Measurements from ENCODE around the gene SAFB2.
"Not testable (repeated sequence)": the region's sequence is repeated elsewhere in the genome, so short reads cannot be mapped to it uniquely, and the experiment has no call there.

The SAFB2 gene

GRCh38 chr19:5632657-5633056, 10.1 kb upstream of the SAFB2 start:
- DNase-seq (ENCODE audit: low spot score), result no peak

- no peak for DNase-seq (ENCODE audit: low spot score)
Measured at GRCh38 chr19:5632241-5632612, 9.7 kb upstream of the SAFB2 start.

- DNase-seq (ENCODE audit: low spot score), result no peak
Measured at GRCh38 chr19:5631567-5632240, 9.1 kb upstream of the SAFB2 start.

DNA sequence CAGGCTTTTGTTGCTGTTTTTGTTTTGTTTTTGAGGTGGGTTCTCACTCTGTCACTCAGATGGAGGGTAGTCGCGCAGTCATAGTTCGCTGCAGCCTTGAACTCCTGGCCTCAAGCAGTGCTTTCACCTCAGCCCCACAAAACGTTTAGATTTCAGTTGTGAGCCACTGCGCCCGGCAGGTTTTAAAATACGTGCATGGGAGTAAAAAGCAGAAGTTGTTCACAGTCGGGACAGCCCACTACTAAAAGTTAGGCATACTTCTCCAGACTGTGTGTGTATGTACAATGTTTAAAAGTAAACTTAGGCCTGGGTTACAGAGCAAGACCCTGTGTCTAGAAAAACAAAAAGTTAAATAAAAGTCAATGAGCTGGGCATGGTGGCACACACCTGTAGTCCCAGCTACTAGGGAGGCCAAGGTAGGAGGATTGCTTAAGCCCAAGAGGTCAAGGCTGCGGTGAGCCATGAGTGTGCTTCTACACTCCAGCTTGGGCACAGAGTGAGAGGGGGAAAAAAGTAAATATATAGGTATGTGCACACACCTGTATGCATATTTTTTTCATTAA, 6.4 kb upstream of the SAFB2 start:
- no peak for DNase-seq (ENCODE audit: low spot score)

DNA sequence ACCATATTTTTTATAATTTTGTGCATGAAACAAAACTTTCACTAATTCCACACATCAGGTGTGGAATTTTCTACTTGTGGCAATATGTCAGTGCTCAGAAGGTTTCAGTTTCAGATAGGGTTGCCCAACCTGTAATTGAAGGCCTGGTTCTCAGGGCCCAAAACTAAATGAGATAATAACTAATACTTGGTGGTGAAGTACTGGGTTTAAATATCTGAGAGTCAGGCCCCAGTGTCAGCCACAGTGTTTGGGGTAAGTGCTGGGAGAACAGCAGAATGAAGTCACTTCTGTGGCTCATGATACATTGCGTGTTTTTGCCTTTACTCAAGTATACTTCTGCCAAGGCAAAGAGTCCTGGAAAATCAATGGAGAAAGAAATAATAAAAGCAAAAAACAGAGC, 5.9 kb upstream of the SAFB2 start:
- DNase-seq (ENCODE audit: low spot score), result no peak

DNA sequence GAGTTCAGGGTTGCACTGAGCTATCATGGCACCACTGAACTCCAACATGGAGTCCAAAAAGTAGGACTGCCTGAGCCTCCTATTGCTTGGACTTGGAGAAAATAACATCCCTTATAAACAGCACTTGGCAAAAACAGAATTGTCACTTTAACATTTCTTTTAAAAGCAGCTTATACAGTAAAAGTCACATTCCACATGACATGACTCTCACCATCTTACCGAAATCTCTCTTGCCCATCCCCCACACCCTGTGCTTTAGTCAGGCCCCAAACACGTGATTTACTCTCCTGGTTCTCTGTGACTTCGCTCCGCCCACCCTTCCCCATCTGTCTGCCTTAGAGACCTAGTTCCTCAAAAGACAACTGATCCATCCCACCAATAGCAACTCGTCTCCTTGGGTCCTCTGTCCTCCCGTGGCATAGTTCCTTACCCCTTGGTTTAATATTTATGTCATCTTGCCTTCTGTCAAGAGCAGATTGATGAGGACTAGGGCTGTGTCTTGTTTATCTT, 4.9 kb upstream of the SAFB2 start:
- DNase-seq (ENCODE audit: low spot score), result peak; percentile 14

DNA sequence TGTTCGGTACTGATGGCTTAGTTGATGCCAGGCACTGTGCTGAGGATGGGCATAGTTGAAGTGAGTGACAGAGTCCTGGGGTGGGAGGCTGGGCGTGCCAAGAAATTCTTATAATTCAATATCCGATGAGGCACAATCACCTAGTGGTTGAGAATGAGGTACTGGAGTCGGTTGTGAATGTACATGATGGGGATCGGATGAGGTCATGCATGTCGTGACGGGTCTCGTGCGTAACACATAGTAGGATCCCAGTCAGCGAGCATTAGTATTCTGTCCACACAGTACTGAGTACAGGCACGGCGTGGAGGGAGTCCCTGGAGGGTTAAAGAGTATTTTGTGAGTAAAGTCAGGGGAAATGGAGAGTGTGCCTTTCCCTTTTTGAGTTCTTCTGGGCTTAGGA, 3.1 kb upstream of the SAFB2 start:
- DNase-seq (ENCODE audit: low spot score), result no peak

DNA sequence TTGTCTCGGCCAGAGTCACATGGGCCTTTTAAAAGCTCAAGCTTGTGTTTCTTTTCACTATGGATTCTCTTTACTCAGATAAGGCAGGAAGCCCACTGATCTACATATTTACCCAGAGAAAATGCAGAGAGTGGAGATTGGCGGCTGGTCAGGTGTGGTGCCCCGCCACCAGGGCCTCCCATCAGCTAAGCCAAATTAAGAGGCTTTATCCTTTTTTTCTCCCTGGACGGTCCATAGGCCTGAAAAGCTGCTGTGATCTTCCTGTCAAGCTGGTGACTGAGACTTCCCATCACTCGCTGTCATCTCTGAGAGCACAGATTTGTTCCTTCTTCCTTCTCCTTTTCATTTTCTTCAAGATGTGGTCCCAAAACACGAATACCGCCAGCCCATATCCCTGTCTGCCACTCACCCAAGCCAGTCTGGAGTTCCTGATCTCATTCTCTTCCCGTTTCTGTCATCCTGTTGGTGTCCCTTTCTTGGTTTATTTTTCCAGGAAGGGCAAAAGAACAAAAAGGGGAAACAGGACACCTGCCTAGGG, 2.2 kb upstream of the SAFB2 start:
- no peak for DNase-seq (ENCODE audit: low spot score)

DNA sequence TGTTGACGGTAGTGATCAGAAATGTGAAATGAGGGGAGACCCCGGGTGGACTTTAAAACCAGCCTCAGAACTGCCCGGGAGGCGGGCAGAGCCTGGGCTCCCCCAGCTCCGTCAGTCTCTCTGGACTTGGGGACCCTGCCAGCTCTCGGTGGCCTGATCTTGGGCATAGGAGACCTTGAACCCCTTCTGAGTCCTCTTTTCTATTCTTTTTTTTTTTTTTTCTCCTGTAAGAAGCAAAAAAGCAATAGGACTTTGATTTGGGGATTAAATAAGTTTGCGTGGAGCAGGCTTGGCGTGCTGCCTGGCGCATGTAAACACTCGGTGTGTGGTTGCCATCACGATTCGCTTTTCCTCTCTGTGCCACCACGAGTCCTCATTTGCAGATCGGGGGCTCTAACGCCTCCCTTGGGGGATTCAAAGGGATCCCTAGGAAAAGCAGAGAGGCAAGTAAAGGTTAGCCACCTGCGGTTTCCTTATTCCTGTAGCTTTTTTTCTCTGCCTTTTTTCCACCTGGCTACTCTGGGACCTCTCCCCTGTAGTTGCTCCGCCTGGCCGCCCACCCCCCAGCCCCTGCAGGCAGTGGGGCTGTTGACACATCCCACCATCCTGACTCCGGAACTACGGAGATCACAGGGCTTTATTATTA, 1.6 kb upstream of the SAFB2 start:
- no peak for DNase-seq (ENCODE audit: low spot score)

- no peak for DNase-seq (ENCODE audit: low spot score)
Measured at GRCh38 chr19:5623397-5624017, 931 bp upstream of the SAFB2 start.

DNA sequence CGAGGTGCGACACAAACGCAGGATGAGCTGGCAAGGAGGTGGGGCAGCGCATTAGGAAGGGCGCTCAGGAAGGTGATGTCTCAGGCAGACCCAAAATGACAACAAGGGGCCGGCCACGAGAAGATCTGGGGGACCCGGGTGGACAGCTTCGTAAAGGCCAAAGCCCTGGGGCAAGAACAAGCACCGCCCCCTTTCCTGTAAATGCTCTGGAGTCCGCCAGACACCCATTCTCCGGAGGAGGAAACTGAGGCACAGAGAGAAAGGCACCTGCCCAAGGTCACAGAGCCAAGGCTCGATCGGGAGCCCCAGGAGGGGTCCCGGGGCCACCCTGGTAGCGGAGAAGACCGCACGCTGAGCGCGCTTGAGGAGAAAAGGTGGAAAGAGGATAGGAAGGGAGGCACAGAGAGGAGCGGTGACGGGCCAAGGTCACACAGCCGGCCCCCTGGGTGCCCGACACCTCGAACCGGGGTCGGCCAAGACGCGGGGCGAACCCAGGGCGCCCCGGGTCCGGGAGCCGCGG, 571 bp downstream of the SAFB2 start:
- no peak for DNase-seq (ENCODE audit: low spot score)

GRCh38 chr19:5621311-5621944, 1.1 kb downstream of the SAFB2 start:
- no peak for DNase-seq (ENCODE audit: low spot score)

DNA sequence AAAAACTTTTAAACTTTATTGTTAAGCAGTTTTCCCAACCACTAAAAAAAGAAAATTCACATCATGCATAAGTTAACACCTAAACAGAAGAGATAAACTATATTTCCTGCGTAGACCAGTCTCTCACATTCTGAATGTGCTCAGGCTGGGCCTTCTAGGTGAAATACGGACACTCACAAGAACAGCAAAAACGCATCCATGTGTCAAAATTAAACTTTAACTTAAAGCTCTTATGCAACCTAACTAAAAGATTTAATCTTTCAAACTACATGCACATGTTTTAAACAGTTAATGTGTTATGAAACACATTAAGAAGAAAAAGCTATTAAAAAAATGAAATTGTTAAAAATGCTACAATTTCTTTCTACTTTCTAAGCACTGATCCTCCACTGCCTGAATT, 2.6 kb downstream of the SAFB2 start:
- DNase-seq (ENCODE audit: low spot score), result no peak

- DNase-seq (ENCODE audit: low spot score), result no peak
Measured at GRCh38 chr19:5618591-5618990, 4.0 kb downstream of the SAFB2 start.

DNA sequence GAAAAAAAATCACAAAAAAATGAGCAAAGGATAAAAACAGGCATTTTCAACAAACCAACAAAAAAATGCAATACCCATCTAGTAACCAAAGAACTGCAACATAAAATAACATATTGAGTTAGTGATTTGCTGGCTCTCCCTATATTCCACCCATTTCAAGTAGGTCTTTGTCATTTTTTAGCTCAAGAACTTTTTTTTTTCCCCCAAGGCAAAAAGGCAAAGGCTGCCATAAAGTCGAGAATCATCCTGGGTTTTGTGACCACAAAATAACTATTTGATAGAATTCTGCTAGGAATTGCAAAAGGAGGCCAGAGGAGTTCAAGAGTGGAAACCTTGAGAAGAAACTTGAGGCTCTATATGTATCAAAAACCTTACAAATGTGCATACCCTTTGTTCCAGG, 5.5 kb downstream of the SAFB2 start:
- no peak for DNase-seq (ENCODE audit: low spot score)

- DNase-seq (ENCODE audit: low spot score), result no peak
Measured at GRCh38 chr19:5615756-5616327, 6.7 kb downstream of the SAFB2 start.

DNA sequence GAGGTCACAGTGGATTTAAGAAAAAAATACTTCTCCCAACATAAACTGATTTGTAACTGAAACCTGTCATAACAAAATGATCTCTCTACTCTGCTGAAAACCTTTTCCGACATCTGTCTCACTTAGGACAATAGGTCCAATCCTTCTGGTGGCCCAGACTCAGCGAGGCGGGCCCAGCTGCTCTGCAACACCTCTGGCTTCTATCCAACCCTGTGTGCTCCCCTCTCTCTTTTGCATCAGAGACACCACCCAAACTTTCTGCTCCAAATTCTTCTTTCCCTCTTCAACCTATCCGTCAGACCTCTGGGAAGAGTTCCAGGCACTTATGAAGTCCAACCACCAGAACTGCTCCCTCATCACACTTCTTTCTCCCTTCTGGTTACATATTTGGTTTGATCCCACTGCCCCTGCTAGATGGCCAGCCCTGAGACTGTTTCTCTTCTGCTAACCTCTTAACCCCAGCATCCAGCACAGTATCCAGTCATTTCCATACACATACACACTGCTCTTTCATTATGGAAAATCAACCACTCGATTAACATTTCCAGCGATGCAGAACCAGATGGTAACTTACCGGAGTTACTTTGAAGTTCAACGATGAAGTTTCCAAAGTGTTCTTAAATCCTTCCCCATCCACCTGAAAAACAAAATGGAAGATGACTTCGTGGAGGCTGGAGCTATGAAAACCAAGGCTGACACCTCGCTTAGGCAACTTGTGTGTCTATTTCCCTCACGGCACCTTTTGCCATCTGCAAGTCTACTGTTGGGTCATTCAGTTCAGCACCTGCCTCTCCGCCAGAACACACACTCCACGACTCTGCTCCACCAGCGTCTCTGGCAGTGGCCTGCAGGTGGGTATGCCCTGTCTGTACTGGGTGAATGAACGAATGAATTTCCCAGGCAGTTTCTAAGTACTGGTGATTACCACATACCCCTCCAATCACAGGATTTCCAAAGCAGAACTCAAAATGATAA, 9.4 kb downstream of the SAFB2 start:
- DNase-seq (ENCODE audit: low spot score), result no peak

GRCh38 chr19:5609881-5610448, 12.6 kb downstream of the SAFB2 start:
- no peak for DNase-seq (ENCODE audit: low spot score)

DNA sequence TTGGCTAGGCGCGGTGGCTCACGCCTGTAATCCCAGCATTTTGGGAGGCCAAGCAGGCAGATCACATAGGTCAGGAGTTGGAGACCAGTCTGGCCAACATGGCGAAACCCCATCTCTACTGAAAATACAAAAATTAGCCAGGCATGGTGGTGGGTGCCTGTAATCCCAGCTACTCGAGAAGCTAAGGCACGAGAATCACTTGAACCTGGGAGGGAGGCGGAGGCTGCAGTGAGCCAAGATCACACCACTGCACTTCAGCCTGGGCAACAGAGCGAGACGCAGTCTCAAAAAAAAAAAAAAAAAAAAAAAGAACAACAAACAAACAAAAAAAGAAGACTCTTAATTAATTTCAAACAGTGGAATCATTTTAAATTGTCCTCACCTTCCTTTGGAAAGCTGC, 13.8 kb downstream of the SAFB2 start:
- not testable (repeated sequence) for DNase-seq (ENCODE audit: low spot score)

- DNase-seq (ENCODE audit: low spot score), result no peak
Measured at GRCh38 chr19:5608291-5608690, 14.3 kb downstream of the SAFB2 start.
